AG04449 (cell line): ENCODE measurements around the gene SPP1.
"Not testable (repeated sequence)": the region's sequence is repeated elsewhere in the genome, so short reads cannot be mapped to it uniquely, and the experiment has no call there.

Experiments used
- CTCF ChIA-PET: fragments of 350-600 bp; formaldehyde crosslinking; extraction: SDS; loops from one replicate; lab custom pipeline; 2021; ENCODE audit warnings: antibody characterized with exemption; lab: Yijun Ruan, JAX
- POLR2A ChIA-PET: fragments of 400-600, 350-600 bp; formaldehyde crosslinking; extraction: SDS; loops from one replicate; lab custom pipeline; 2020; ENCODE audit warnings: antibody characterized with exemption, inconsistent platforms; lab: Yijun Ruan, JAX
- DNase-seq: peaks from one replicate; pipeline ENCODE4 v3.0.0-alpha.2; 2010; ENCODE audit warnings: low read depth, low spot score
- H3K4me3 ChIP-seq: 2 replicates; pipeline ENCODE4 v1.5.1; 2011; ENCODE audit warnings: low read depth, mild to moderate bottlenecking, control low read depth, low read length
- CTCF ChIP-seq: IDR thresholded peaks from one replicate; pipeline ENCODE4 v1.5.1; 2011; ENCODE audit warnings: mild to moderate bottlenecking, moderate library complexity, low read length, control low read depth, inconsistent platforms; ENCODE audit not compliant: insufficient read depth; ENCODE audit errors: missing control alignments

Gene SPP1

DNA sequence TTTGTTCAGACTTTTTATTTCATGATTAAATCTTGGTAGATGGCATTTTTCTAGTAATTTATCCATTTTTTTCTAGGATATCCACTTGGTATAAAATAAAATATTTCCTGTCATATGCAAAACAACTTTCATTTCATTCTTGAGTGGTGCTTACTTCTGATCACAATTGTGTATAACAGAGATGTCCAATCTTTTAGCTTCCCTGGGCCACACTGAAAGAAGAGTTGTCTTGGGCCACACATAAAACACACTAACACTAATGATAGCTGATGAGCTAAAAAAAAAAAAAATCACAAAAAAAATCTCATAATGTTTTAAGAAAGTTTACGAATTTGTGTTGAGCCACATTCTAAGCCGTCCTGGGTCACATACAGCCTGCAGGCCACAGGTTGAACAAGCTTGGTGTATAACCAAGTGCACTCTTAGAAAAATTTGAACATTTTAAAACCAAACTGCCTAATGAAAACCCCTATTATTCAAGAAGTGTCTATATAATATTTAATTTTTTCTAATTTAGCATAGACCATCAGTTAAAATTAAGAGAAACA lies 41.3 kb upstream of the SPP1 start:
- POLR2A ChIA-PET = interaction anchor here (0.6 kb wide), 1 partner anchor 520 kb away, joined by 3 read pairs; no protein-coding TSS in a partner anchor
- no peak for TF ChIP-seq CTCF
- no peak for DNase-seq
- no peak overlapping the region for H3K4me3 ChIP-seq
- CTCF ChIA-PET = no interaction called here

- TF ChIP-seq CTCF = no peak
- no peak for DNase-seq
- POLR2A ChIA-PET = no interaction called here
- CTCF ChIA-PET = no interaction called here
- no peak overlapping the region for H3K4me3 ChIP-seq
Measured at GRCh38 chr4:87934973-87935372, 40.5 kb upstream of the SPP1 start.

GRCh38 chr4:87935954-87936353 lies 39.6 kb upstream of the SPP1 start:
- POLR2A ChIA-PET, H3K4me3 ChIP-seq, CTCF ChIA-PET, DNase-seq: not testable (repeated sequence)

- ChIA-PET CTCF (no interaction called here), POLR2A (no interaction called here)
- DNase-seq = no peak
- no peak for TF ChIP-seq CTCF
- no peak overlapping the region for H3K4me3 ChIP-seq
Measured at GRCh38 chr4:87937523-87937922, 38.0 kb upstream of the SPP1 start.

DNA sequence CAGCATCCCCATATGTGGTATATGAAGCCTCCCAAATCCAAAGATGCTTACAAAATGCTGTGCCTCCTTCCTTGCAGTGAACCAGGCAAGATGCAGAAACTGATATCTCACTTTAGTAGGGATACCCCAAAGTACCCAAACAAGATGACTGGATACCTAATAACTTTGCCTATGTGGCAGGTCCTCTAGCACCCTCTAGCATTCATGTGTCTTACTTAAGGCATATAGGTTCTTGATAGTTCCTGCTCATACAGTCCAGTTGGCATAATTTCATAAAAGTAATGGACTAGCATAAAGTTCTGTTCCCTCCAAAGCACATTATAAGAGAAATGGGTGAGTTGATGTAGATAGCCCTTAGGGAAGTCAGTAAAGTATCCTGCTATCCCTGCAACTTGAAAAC lies 36.8 kb upstream of the SPP1 start:
- CTCF ChIA-PET = no interaction called here
- no peak for TF ChIP-seq CTCF
- no peak for DNase-seq
- POLR2A ChIA-PET = interaction anchor here (0.6 kb wide), 1 partner anchor 34 kb away, joined by 3 read pairs; no protein-coding TSS in a partner anchor
- H3K4me3 ChIP-seq = no peak overlapping the region

DNA sequence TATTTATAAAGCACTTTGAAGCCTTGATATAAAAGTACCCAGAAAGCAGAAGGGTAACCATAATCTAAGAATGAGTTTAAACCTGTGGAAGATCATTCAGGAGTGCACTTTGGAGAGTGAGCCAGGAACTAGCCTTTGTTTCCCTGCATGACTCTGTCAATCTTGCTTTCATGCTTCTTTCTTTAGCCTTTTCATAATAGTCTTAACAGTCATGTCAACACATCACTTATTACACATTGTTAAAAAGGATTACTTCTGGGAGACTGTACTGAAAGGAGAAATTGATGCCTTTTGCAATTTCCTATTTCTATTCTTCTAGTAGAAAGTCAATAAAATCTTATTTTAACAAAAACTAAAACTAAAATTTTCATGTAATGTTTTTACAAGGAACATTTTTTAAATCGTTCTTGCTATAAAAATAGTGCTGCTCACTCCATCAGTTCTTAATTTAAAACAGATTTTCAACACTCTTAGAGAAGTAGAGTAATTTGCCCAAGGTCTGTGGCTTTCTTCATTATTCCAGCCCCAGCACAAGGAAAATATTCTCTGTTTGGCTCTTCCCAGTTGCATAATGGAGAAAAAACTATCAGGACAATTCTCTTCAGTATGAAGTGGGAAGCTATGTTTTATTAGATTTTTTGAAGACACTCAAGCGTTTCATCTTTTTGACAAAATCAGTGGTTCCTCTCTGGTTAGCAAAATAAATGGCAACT lies 35.4 kb upstream of the SPP1 start:
- no peak for TF ChIP-seq CTCF
- CTCF ChIA-PET = interaction anchor here (1.7 kb wide), 1 partner anchor 33 kb away, joined by 5 read pairs; no protein-coding TSS in a partner anchor
- no peak overlapping the region for H3K4me3 ChIP-seq
- no peak for DNase-seq
- POLR2A ChIA-PET = interaction anchor here (0.6 kb wide), 1 partner anchor 23 kb away, joined by 3 read pairs; no protein-coding TSS in a partner anchor

DNA sequence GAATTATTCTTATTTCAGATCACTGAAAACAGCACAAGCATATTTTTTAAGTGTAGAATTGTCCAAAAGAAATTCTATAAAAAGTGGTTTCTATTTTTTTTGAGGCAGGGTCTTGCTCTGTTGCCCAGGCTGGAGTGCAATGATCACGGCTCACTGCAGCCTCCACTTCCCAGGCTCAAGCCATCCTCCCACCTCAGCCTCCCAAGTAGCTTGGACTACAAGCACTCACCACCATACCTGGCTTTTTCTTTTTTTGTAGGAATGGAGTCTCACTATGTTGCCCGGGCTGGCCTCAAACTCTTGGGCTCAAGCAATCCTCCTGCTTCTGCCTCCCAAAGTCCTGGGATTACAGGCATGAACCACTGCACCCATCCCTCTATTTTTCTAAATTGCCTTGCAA lies 34.7 kb upstream of the SPP1 start:
- DNase-seq, H3K4me3 ChIP-seq: not testable (repeated sequence)
- ChIA-PET POLR2A (interaction anchor here (0.6 kb wide), 1 partner anchor 24 kb away, joined by 3 read pairs; no protein-coding TSS in a partner anchor), CTCF (interaction anchor here (1.7 kb wide), 1 partner anchor 33 kb away, joined by 5 read pairs; no protein-coding TSS in a partner anchor)
